B cell (primary cell): ENCODE results near the gene WDR7.

Experiments
- EZH2 ChIP-seq: IDR thresholded peaks from 2 replicates; pipeline ENCODE4 v1.6.1; 2012; ENCODE audit warnings: borderline replicate concordance, low read depth, mild to moderate bottlenecking, moderate library complexity, low read length; ENCODE audit not compliant: insufficient read depth, poor library complexity, severe bottlenecking
- TF ChIP-seq, protein P1 (sequence below): fragments of 200-600 bp; IDR thresholded peaks from one replicate; pipeline ENCODE4 v1.8.0; 2022; ENCODE audit warnings: antibody characterized with exemption, mild to moderate bottlenecking

DNA sequence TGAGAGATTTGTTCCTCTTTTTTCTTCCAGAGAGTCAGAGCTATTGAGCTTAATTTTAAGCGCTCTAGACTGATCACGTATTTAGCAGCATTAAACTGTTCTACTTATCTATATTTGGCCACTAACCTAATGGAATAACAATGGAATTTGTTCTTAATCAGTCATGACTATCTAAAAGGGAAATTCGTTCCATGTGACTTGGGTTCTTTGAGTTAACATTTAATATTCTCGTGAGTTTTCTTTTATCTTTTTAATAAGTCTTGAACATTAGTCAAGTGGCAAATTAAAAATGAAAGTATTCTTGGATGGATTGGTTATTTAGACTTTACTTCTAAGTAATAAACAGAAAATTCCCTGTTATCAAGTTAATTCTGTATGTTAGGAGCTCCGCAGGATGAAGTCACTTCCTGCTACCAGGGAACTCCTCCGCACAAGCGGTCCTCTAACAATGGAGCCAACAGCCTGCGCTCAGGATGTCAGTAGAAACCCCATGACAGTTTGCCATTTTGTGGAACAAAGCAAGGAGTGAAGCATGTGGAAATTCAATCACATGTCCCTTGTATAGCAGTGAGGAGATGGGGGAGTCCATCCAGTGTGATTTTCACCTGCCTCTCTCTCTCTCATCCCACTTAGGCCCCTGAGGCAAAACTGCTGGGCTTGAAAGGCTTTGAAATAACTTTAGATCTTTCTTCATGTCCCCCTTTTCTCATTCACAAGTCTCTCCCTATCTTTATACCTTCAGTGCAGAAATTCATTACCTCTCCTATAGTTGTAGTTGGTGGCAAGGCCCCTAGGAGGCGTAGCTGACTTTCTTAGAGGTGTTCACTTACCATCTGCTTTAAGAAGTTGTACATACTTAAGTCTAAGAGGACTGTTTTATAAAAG, 138.1 kb downstream of the WDR7 start:
- TF ChIP-seq, protein P1, sequence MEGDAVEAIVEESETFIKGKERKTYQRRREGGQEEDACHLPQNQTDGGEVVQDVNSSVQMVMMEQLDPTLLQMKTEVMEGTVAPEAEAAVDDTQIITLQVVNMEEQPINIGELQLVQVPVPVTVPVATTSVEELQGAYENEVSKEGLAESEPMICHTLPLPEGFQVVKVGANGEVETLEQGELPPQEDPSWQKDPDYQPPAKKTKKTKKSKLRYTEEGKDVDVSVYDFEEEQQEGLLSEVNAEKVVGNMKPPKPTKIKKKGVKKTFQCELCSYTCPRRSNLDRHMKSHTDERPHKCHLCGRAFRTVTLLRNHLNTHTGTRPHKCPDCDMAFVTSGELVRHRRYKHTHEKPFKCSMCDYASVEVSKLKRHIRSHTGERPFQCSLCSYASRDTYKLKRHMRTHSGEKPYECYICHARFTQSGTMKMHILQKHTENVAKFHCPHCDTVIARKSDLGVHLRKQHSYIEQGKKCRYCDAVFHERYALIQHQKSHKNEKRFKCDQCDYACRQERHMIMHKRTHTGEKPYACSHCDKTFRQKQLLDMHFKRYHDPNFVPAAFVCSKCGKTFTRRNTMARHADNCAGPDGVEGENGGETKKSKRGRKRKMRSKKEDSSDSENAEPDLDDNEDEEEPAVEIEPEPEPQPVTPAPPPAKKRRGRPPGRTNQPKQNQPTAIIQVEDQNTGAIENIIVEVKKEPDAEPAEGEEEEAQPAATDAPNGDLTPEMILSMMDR, result peak; percentile 32
- TF ChIP-seq EZH2, result no peak
